NCI-H82 (cell line): ENCODE results near the gene ESYT2.
"Not testable (repeated sequence)": the region's sequence is repeated elsewhere in the genome, so short reads cannot be mapped to it uniquely, and the experiment has no call there.

ENCODE experiments used
- DNase-seq: peaks from one replicate; lab custom pipeline; 2025; lab: John Stamatoyannopoulos, UW

Gene ESYT2

GRCh38 chr7:158724658-158725505 is 104.4 kb downstream of the ESYT2 start:
- DNase-seq: no peak

DNA sequence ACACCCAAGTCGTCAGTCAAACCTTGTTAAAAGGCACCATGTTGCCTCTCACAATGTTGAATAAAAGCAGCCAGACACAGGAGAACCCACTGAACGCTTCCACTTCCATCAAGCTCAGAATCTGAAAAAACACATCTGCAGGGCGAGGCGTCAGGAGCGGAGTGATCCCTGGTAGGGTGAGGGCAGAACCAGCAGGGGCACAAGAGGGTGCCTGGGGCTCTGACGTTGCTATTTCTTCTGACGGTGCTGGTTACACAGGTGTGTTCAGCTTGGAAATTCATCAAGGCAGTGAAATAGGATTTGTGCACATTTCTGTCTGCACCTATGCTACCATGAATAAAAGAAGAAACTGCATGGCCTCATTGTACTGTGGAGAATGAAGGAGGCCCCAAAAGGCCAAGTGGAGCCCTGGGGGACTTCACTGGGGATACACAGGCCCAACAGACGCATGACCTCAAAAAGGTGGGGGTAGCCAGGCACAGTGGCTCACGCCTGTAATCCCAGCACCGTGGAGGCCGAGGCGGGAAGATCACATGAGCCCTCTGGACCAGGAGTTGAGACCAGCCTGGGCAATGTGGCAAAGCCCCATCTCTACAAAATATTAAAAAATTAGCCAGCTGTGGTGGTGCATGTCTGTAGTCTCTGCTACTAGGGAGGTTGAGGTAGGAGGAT is 105.5 kb downstream of the ESYT2 start:
- no peak for DNase-seq

DNA sequence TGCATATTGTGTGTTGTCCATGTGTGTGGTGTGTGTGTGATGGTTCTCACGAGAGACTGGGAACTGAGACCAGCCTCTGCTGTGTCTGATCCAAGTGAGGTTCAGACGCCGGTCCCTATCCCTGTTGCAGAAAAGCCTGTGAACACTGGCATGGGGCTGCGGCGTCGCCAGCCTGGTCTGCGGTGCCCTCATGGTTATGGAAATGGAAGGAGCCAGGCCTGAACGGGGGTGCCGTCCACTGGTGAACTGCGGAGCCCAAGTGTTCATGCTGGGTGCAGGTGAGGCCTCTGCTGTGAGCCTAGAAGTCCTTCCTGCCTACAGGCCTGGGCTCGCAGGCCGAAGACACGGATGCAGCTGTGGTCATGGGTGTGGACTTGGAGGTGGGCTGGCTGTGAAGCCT is 106.0 kb downstream of the ESYT2 start:
- DNase-seq: no peak

GRCh38 chr7:158722574-158723237 is 106.6 kb downstream of the ESYT2 start:
- DNase-seq: no peak

GRCh38 chr7:158720112-158720511 is 109.2 kb downstream of the ESYT2 start:
- no peak for DNase-seq

DNA sequence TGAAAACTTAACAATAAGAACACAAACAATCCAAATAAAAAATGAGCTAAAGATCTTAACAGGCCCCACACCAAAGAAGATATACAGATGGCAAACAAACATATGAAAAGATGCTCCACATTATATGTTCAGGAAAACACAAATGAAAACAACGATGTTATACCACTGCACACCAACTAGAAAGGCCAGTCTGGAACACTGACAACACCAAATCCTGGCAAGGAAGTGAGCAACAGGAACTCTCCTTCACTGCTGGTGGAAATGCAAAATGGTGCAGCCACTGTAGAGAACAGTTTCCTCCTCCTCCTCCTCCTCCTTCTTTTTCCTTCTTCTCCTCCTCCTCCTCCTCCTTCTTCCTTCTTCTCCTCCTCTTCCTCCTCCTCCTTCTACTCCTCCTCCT is 112.5 kb downstream of the ESYT2 start:
- no peak for DNase-seq

- DNase-seq: no peak
Measured at GRCh38 chr7:158710651-158711102, 118.6 kb downstream of the ESYT2 start.

GRCh38 chr7:158707610-158708009 is 121.7 kb downstream of the ESYT2 start:
- DNase-seq: no peak

- no peak for DNase-seq
Measured at GRCh38 chr7:158706710-158707590, 122.4 kb downstream of the ESYT2 start.

GRCh38 chr7:158706273-158706704 is 123.0 kb downstream of the ESYT2 start:
- peak; percentile 33 for DNase-seq

- DNase-seq: peak; percentile 27
Measured at GRCh38 chr7:158705234-158705850, 124.0 kb downstream of the ESYT2 start.

DNA sequence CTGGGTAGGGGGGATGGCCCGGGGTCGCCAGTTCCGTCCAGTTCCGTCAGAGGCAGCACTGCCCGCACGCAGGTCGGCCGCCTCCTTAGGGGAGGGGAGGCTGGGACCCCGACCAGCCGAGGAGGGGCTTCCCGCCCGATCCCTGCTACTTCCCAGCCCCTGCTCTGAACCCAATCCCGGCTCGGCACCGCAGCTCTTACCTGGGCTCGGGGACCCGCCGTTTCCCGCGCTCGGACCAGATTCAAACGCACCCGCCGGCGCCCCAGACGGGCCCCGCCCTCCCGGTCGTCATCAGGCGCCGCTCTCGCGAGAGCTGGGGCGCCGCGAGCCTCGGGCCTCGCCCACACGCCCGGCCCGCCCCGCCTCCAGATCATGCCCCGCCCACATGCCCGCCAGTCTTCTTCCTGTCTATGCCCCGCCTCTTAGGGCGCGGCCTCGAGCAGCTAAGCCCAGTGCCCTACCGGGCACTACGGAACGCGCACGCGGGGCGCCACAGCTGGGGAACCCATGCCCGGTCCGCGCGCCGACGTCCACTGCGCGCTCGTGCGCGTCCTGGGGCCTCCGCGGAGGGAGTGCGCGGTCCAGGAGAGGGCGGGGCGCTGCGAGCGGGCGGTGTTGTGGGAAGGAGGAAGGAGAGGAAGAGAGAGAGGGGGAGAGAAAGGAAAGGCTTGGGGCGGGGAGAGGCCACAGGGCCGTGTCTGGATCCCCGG is 124.6 kb downstream of the ESYT2 start, which contains the start of gene NCAPG2:
TSS of gene NCAPG2 (minus strand) at position 281 of the 710 bp plus-strand sequence. CDS start 2,905 bp downstream, outside the sequence.
- peak; percentile 98 for DNase-seq

GRCh38 chr7:158703679-158704523 is 125.4 kb downstream of the ESYT2 start:
- not testable (repeated sequence) for DNase-seq

- DNase-seq: no peak
Measured at GRCh38 chr7:158702944-158703343, 126.4 kb downstream of the ESYT2 start.

GRCh38 chr7:158702196-158702595 is 127.1 kb downstream of the ESYT2 start:
- no peak for DNase-seq

DNA sequence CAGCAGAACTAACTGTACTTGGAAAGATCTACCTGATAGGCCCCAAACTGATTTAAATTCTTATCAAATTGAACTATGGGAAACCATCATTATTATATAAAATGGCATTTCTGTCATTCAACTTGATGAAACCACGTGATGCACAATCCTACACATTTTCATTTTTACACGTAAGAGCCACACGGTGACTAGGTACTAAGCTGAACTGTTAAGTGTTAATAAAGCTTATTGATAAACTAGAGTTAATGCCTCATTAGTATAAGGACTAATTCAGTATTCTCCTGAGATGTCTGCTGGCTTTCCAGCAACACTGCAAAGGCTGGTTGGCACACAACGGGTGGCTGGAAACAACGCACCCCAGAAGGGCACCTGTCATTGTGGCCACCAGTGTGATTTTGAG is 129.3 kb downstream of the ESYT2 start:
- DNase-seq: no peak

- no peak for DNase-seq
Measured at GRCh38 chr7:158699341-158699740, 130.0 kb downstream of the ESYT2 start.

GRCh38 chr7:158698657-158699195 is 130.6 kb downstream of the ESYT2 start:
- no peak for DNase-seq

GRCh38 chr7:158697597-158697996 is 131.7 kb downstream of the ESYT2 start:
- not testable (repeated sequence) for DNase-seq
